HG03196 (cell line): ENCODE results near the gene PPP4R2.

Source experiments
- ATAC-seq: cut with Tn5 transposase; IDR thresholded peaks from one replicate; pipeline ENCODE4 v1.9.1; 2021; ENCODE audit not compliant: unreplicated experiment

The PPP4R2 gene

GRCh38 chr3:73068419-73068818 is 71.8 kb downstream of the PPP4R2 start:
- no peak for ATAC-seq

GRCh38 chr3:73069187-73069586 is 72.6 kb downstream of the PPP4R2 start:
- ATAC-seq, result no peak

- ATAC-seq, result no peak
Observed at GRCh38 chr3:73069775-73070444, 73.3 kb downstream of the PPP4R2 start.

- no peak for ATAC-seq
Observed at GRCh38 chr3:73070675-73071575, 74.3 kb downstream of the PPP4R2 start.

- ATAC-seq, result no peak
Observed at GRCh38 chr3:73071952-73072351, 75.3 kb downstream of the PPP4R2 start.

- ATAC-seq, result no peak
Observed at GRCh38 chr3:73072634-73073033, 76.0 kb downstream of the PPP4R2 start.

GRCh38 chr3:73073091-73073707 is 76.6 kb downstream of the PPP4R2 start:
- ATAC-seq, result no peak

GRCh38 chr3:73074781-73075180 is 78.2 kb downstream of the PPP4R2 start:
- no peak for ATAC-seq

GRCh38 chr3:73080216-73080966 is 83.8 kb downstream of the PPP4R2 start:
- no peak for ATAC-seq

GRCh38 chr3:73081140-73081539 is 84.5 kb downstream of the PPP4R2 start:
- ATAC-seq, result no peak

- no peak for ATAC-seq
Observed at GRCh38 chr3:73084170-73084569, 87.6 kb downstream of the PPP4R2 start.

- no peak for ATAC-seq
Observed at GRCh38 chr3:73086071-73086494, 89.5 kb downstream of the PPP4R2 start.

- ATAC-seq, result no peak
Observed at GRCh38 chr3:73094129-73094528, 97.5 kb downstream of the PPP4R2 start.

- ATAC-seq, result no peak
Observed at GRCh38 chr3:73094951-73095350, 98.3 kb downstream of the PPP4R2 start.

- no peak for ATAC-seq
Observed at GRCh38 chr3:73096169-73096568, 99.6 kb downstream of the PPP4R2 start.

- ATAC-seq, result no peak
Observed at GRCh38 chr3:73098026-73098425, 101.4 kb downstream of the PPP4R2 start.

GRCh38 chr3:73098873-73099272 is 102.3 kb downstream of the PPP4R2 start:
- ATAC-seq, result no peak

- peak; percentile 79 for ATAC-seq
Observed at GRCh38 chr3:73100741-73101559, 104.3 kb downstream of the PPP4R2 start.

GRCh38 chr3:73101881-73102280 is 105.3 kb downstream of the PPP4R2 start:
- ATAC-seq, result no peak

- ATAC-seq, result no peak
Observed at GRCh38 chr3:73107215-73107614, 110.6 kb downstream of the PPP4R2 start.
